Ramos (cell line): ENCODE results near the gene OR6J1.
"Not testable (repeated sequence)": the region's sequence is repeated elsewhere in the genome, so short reads cannot be mapped to it uniquely, and the experiment has no call there.

Experiments
- in situ Hi-C: fragments of 300-500 bp; cut with MboI; formaldehyde crosslinking; loops from one replicate; pipeline ENCODE4 v1.14.3; 2022; ENCODE audit warnings: low sequenced_read_pairs; ENCODE audit not compliant: unreplicated experiment

OR6J1 gene

DNA sequence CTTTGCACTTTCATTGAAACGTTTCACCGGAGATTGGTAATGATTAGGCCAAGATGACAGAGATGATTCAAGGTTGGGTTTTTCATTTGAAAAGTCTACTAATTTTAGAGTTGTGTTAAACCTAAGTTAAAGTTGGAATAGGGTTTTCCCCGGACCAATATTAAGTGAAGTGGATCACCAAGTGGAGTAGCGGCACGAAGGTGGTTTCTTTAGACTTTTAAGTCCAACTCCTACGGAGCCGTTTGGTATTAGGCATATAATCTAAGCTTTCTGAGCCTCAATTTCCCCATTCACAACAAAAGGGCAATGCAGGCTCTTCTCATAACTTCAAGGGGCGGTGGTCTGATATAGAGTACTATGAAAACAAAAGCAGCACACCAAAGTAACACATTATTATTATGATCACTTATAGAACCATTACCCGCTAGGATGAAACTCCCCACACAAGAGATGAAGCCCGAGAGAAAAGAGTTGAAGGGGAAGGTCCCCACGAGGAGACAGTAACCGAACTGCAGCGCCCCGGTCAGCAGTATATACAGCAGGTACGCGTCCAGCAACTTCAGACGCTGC, 55.5 kb downstream of the OR6J1 start:
- in situ Hi-C loops, result no loop called here

DNA sequence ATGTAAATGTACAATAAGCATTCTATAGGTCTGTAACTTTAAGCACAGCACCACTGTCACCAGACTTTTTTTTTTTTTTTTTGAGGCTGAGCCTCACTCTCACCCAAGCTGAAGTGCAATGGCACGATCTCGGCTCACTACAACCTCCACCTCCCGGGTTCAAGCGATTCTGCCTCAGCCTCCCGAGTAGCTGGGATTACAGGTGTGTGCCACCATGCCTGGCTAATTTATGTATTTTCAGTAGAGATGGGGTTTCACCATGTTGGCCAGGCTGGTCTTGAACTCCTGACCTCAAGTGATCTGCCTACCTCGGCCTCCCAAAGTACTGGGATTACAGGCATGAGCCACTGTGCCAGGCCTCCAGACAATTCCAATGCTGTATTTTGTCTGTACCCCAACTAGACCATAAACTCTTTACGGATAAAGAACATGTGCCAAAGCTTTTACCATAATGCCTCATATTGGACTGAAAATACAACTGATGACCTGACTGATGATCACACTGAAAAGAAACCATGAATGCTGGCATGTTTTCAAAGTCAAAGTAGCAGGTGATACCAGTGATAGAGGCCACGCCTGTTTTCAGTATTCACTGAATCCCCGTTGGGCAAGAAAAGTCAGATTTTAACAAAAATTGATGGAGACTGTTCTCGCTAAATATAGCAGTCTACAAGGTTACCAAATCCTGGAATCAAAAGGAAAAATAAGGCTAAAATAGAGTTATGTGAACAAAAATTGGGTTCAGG, 56.3 kb downstream of the OR6J1 start:
- in situ Hi-C loops, result not testable (repeated sequence)

DNA sequence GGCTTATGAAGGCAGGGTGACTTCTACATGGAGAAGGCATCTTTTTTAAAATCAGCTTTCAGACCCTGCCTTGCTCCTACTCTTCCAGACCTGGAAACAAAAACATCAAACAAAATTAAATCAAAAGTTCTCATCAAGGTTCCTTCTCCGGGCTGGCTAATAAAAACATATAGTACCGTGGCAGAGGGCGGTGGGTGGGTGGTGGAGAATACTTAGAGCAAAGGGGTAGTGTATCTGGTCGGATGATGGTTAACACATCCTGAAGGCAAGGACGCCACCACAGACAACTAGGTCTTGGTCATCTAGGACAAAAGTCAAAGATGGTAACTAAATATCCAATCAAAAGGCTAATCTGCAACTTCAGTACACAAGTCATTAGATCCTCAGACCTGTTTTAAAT, 56.9 kb downstream of the OR6J1 start:
- in situ Hi-C loops, result no loop called here

DNA sequence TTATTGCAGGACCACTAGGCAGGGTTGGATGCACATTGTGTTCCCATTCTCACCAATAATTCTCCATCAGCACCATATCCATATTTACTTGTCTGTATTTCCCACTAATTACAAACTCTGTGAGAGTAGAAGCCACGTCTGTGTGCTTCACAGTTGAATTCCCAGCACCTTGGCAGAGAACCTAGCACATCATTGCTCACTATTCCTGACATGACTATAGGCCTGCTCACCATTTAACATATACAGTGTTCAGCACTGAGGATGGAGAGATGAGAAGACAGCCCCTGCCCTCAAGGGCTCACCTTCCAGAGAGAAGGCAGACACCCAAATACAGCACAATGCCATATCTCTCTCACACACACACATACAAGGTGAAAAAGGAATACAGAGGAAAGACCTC, 60.2 kb downstream of the OR6J1 start:
- in situ Hi-C loops, result no loop called here
